LHCN-M2 (cell line): ENCODE measurements around the gene CDCP1. TPM values are rescaled to one million over a fixed set of nuclear protein-coding genes. Genes with fewer than 3 reads are reported as not detected.
"Not testable (repeated sequence)": the region's sequence is repeated elsewhere in the genome, so short reads cannot be mapped to it uniquely, and the experiment has no call there.

Source experiments
- DNase-seq: peaks from one replicate; pipeline ENCODE4 v3.0.0-alpha.2; 2012; ENCODE audit warnings: low read depth
- total RNA-seq: library from RNA; depleted of rRNA; stranded (reverse); fragments of >200 nt; gene quantifications from 2 replicates; pipeline ENCODE4 v1.2.3, GENCODE V29; 2014

CDCP1 gene
- total RNA-seq, 1 experiment from 2014 or later: 19.6 TPM

- DNase-seq: peak; percentile 96
Observed at GRCh38 chr3:45084820-45085816, 61.1 kb downstream of the CDCP1 start.

- no peak for DNase-seq
Observed at GRCh38 chr3:45084361-45084760, 61.8 kb downstream of the CDCP1 start.

GRCh38 chr3:45083023-45083422, 63.2 kb downstream of the CDCP1 start:
- DNase-seq: no peak

GRCh38 chr3:45082142-45082538, 64.0 kb downstream of the CDCP1 start:
- DNase-seq: no peak

GRCh38 chr3:45081506-45082141, 64.6 kb downstream of the CDCP1 start:
- no peak for DNase-seq

- DNase-seq: no peak
Observed at GRCh38 chr3:45080824-45081223, 65.4 kb downstream of the CDCP1 start.

GRCh38 chr3:45079715-45080114, 66.5 kb downstream of the CDCP1 start:
- no peak for DNase-seq

GRCh38 chr3:45078910-45079522, 67.2 kb downstream of the CDCP1 start:
- no peak for DNase-seq

- DNase-seq: not testable (repeated sequence)
Observed at GRCh38 chr3:45078256-45078655, 67.9 kb downstream of the CDCP1 start.

- DNase-seq: no peak
Observed at GRCh38 chr3:45075821-45076625, 70.2 kb downstream of the CDCP1 start.

- no peak for DNase-seq
Observed at GRCh38 chr3:45071075-45071474, 75.1 kb downstream of the CDCP1 start.

GRCh38 chr3:45067941-45068340, 78.2 kb downstream of the CDCP1 start:
- no peak for DNase-seq

GRCh38 chr3:45067486-45067885, 78.7 kb downstream of the CDCP1 start:
- DNase-seq: no peak

GRCh38 chr3:45066109-45066801, 79.9 kb downstream of the CDCP1 start:
- DNase-seq: peak; percentile 54

- no peak for DNase-seq
Observed at GRCh38 chr3:45065373-45065720, 80.8 kb downstream of the CDCP1 start.

GRCh38 chr3:45064512-45065372, 81.4 kb downstream of the CDCP1 start:
- DNase-seq: peak; percentile 80

- DNase-seq: no peak
Observed at GRCh38 chr3:45062697-45063070, 83.5 kb downstream of the CDCP1 start.

GRCh38 chr3:45060165-45060892, 85.8 kb downstream of the CDCP1 start:
- peak; percentile 39 for DNase-seq

GRCh38 chr3:45059132-45059531, 87.0 kb downstream of the CDCP1 start:
- no peak for DNase-seq
